ENCODE measurements around the gene ZNF778.
"Not testable (repeated sequence)": the region's sequence is repeated elsewhere in the genome, so short reads cannot be mapped to it uniquely, and the experiment has no call there.

DNA sequence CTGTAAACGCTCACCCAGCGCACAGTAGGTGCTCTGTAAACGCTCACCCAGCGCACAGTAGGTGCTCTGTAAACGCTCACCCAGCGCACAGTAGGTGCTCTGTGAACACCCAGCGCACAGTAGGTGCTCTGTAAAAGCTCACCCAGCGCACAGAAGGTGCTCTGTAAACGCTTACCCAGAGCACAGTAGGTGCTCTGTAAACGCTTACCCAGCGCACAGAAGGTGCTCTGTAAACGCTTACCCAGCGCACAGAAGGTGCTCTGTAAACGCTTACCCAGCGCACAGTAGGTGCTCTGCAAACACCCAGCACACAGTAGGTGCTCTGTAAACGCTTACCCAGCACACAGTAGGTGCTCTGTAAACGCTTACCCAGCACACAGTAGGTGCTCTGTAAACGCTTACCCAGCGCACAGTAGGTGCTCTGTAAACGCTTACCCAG is 30.9 kb upstream of the ZNF778 start:
- not testable (repeated sequence) for TF ChIP-seq CHD2 (IDR thresholded peaks at IDR 0.05; ENCODE audit: low read length, partially characterized antibody); POLR2AphosphoS5 (IDR thresholded peaks at IDR 0.05; ENCODE audit: low read depth, low read length)
- TF ChIP-seq, protein P1, sequence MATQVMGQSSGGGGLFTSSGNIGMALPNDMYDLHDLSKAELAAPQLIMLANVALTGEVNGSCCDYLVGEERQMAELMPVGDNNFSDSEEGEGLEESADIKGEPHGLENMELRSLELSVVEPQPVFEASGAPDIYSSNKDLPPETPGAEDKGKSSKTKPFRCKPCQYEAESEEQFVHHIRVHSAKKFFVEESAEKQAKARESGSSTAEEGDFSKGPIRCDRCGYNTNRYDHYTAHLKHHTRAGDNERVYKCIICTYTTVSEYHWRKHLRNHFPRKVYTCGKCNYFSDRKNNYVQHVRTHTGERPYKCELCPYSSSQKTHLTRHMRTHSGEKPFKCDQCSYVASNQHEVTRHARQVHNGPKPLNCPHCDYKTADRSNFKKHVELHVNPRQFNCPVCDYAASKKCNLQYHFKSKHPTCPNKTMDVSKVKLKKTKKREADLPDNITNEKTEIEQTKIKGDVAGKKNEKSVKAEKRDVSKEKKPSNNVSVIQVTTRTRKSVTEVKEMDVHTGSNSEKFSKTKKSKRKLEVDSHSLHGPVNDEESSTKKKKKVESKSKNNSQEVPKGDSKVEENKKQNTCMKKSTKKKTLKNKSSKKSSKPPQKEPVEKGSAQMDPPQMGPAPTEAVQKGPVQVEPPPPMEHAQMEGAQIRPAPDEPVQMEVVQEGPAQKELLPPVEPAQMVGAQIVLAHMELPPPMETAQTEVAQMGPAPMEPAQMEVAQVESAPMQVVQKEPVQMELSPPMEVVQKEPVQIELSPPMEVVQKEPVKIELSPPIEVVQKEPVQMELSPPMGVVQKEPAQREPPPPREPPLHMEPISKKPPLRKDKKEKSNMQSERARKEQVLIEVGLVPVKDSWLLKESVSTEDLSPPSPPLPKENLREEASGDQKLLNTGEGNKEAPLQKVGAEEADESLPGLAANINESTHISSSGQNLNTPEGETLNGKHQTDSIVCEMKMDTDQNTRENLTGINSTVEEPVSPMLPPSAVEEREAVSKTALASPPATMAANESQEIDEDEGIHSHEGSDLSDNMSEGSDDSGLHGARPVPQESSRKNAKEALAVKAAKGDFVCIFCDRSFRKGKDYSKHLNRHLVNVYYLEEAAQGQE (IDR thresholded peaks at IDR 0.05; ENCODE audit: low read depth, low read length), result not testable (repeated sequence)
- TF ChIP-seq, protein P2, sequence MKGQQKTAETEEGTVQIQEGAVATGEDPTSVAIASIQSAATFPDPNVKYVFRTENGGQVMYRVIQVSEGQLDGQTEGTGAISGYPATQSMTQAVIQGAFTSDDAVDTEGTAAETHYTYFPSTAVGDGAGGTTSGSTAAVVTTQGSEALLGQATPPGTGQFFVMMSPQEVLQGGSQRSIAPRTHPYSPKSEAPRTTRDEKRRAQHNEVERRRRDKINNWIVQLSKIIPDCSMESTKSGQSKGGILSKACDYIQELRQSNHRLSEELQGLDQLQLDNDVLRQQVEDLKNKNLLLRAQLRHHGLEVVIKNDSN (IDR thresholded peaks at IDR 0.05; ENCODE audit: borderline replicate concordance, low read depth), result not testable (repeated sequence)
